Measurements from ENCODE around the gene XXYLT1. TPM values are rescaled to one million over a fixed set of nuclear protein-coding genes. Genes with fewer than 3 reads are reported as not detected.

XXYLT1 gene
- total RNA-seq, 1 experiment from 2014 or later: 7.3 TPM

DNA sequence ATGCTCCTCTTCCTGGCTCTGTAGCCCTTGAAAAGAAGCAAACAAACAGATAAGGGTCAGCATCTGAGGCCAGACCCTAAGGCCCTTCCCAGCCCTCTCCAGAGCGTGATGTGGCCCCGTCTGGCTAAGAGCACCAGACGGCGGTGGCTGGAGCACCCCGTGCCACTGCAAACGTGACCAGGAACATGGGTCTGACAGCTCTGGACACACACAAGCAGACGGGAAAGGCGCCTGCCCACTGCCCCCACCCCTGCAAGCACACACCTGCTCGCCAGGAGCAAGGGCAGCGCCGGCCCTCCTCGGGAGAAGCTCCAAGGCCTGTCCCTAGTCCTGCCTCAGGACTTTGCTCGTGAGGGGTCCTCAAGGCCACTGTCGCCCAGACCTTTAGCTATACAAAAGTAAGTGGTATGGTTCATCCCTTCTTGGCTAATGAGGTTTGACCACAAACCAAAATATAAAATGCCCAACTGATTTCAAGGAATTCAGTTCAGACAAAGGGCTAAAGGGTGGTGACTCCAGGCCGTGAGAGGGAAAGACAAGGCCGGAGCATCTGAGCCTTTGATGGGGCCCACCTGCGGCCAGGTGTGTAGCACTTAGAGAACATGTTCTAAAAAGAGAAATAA lies 90.4 kb downstream of the XXYLT1 start:
- Histone ChIP-seq H3K9ac (ENCODE audit: low read length) (no peak overlapping the region), H3K36me3 (ENCODE audit: insufficient read depth, low read length) (no peaks in the 10 kb centered on the region), H2AFZ (ENCODE audit: low read length) (no peak overlapping the region), H3K9me3 (ENCODE audit: low read length) (no peaks in the 10 kb centered on the region), H3K79me2 (ENCODE audit: low read length) (no peaks in the 10 kb centered on the region), H4K20me1 (ENCODE audit: insufficient read depth, low read depth, low read length) (peaks cover 54% of the 10 kb centered on the region), H3K4me3 (ENCODE audit: low read length) (no peak overlapping the region), H3K27me3 (ENCODE audit: low read length) (no peaks in the 10 kb centered on the region), H3K27ac (ENCODE audit: low read length) (no peak overlapping the region), H3K4me2 (ENCODE audit: low read depth, low read length, poor library complexity, severe bottlenecking) (no peak overlapping the region), H3K9me2 (replicated peaks; ENCODE audit: insufficient read depth, low read length) (no peaks in the 10 kb centered on the region), H3K4me1 (ENCODE audit: low read length) (no peaks in the 10 kb centered on the region)
- no peak for DNase-seq

DNA sequence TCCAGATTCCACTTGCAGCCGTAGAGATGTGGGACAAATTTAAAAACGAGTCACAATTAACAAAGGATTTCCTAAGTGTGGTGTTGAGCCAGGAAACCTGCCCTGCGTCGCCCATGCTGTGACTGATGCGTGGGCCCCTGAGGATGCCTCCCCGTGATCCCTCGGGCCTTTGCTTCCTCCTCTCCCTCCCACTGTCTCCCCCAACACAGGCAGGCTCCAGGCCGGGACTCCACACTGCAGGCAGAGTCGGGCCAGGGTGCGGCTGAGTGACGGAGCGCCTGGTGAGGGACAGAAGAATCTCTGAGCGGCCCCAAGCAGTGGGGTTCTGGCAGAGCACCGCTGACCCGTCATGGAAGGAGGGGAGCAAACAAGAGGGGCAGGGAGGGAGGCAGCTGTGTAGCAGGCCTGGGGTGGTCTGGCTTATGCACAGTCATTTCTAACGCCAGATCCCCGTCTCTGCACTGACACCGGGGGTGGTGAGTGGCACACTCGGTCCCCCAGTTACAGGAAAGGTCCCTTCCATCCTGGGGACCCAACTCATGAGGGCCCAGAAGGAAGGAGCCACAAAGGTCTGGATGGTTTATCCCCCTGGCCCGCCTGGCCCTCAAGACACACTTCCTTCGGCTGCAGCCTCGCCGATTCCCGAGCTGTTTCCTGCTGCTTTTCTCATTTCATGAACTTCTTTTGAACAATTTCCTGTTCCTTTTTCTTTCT lies 91.0 kb downstream of the XXYLT1 start:
- H3K9ac ChIP-seq (ENCODE audit: low read length): no peak overlapping the region
- H3K4me1 ChIP-seq (ENCODE audit: low read length): no peaks in the 10 kb centered on the region
- no peak overlapping the region for H3K4me2 ChIP-seq (ENCODE audit: low read depth, low read length, poor library complexity, severe bottlenecking)
- no peak overlapping the region for H2AFZ ChIP-seq (ENCODE audit: low read length)
- DNase-seq: no peak
- H3K9me2 ChIP-seq (replicated peaks; ENCODE audit: insufficient read depth, low read length): no peaks in the 10 kb centered on the region
- H4K20me1 ChIP-seq (ENCODE audit: insufficient read depth, low read depth, low read length): peaks cover 56% of the 10 kb centered on the region
- no peak overlapping the region for H3K4me3 ChIP-seq (ENCODE audit: low read length)
- H3K27me3 ChIP-seq (ENCODE audit: low read length): no peaks in the 10 kb centered on the region
- H3K79me2 ChIP-seq (ENCODE audit: low read length): no peaks in the 10 kb centered on the region
- no peaks in the 10 kb centered on the region for H3K36me3 ChIP-seq (ENCODE audit: insufficient read depth, low read length)
- H3K9me3 ChIP-seq (ENCODE audit: low read length): no peaks in the 10 kb centered on the region
- no peak overlapping the region for H3K27ac ChIP-seq (ENCODE audit: low read length)

DNA sequence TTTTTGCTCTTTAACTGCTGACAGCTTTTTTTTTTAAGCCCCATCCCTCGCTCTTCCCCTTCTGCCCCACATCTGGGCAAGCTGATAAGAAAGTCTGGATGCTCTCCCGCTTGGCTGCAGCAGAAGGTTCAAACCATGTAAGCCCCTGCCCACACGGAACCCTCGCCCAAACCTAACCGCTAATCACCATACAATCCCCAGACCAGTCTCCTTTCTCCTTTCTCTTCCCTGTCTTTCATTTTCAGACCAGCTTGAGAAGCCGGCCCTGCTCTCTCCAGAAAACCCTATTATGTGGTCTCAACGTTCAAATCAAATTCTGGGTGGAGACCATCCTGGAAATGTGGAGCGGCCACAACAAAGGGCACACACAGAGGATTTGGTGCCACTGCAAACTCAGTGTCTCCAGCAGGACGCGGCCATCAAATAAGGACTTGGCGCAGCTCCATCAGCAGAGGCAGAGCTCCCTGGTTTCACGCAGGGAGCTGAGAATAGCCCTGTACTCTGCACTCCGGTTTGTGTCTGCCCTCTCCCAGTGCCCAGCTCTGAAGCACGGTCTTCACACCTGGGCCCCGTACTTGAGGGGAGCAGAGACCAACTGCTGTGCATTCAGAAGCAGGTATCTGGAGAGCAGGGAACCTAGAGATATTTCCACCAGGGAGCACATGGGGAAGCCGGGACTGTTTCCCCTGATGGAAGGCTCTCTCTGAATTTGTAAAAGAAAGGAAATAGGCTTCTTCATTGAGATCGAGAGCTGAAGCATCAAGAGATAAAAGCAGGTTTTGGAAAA lies 92.6 kb downstream of the XXYLT1 start:
- no peaks in the 10 kb centered on the region for H3K27me3 ChIP-seq (ENCODE audit: low read length)
- H3K4me2 ChIP-seq (ENCODE audit: low read depth, low read length, poor library complexity, severe bottlenecking): no peak overlapping the region
- no peak overlapping the region for H3K27ac ChIP-seq (ENCODE audit: low read length)
- no peaks in the 10 kb centered on the region for H3K4me1 ChIP-seq (ENCODE audit: low read length)
- H3K9me3 ChIP-seq (ENCODE audit: low read length): no peaks in the 10 kb centered on the region
- DNase-seq: no peak
- H4K20me1 ChIP-seq (ENCODE audit: insufficient read depth, low read depth, low read length): peaks cover 56% of the 10 kb centered on the region
- no peak overlapping the region for H3K4me3 ChIP-seq (ENCODE audit: low read length)
- no peak overlapping the region for H2AFZ ChIP-seq (ENCODE audit: low read length)
- H3K9me2 ChIP-seq (replicated peaks; ENCODE audit: insufficient read depth, low read length): no peaks in the 10 kb centered on the region
- no peaks in the 10 kb centered on the region for H3K36me3 ChIP-seq (ENCODE audit: insufficient read depth, low read length)
- H3K79me2 ChIP-seq (ENCODE audit: low read length): no peaks in the 10 kb centered on the region
- H3K9ac ChIP-seq (ENCODE audit: low read length): no peak overlapping the region

DNA sequence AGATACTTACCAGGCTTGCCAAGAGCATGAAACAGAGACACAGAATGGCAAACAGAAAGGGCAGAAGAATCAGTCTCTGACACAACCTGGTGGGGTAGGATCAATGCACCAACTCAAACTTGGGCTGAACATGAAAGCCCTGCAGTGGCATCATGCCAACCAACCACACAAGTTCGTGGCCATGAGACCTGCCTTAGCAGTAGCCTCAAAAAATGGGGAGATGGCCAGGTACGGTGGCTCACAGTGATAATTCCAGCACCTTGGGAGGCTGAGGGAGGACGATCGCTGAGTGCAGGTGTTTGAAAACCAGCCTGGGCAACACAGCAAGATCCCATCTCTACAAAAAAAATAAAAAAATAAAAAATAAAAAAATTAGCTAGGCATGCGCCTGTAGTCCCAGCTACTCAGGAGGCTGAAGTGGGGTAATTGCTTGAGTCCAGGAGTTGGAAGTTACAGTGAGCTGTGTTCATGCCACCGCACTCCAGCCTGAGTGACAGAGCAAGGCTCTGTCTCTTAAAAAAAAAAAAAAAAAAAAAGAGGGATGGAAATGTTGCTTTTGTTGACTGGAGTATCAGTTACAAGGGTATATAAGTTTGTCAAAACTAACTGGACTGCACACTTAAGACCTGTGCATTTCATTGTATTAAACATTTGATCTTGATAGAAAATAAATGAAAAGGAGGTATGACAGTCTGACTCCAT lies 93.4 kb downstream of the XXYLT1 start:
- H3K4me3 ChIP-seq (ENCODE audit: low read length): no peak overlapping the region
- no peaks in the 10 kb centered on the region for H3K9me2 ChIP-seq (replicated peaks; ENCODE audit: insufficient read depth, low read length)
- no peak overlapping the region for H3K4me2 ChIP-seq (ENCODE audit: low read depth, low read length, poor library complexity, severe bottlenecking)
- no peak overlapping the region for H3K9ac ChIP-seq (ENCODE audit: low read length)
- no peaks in the 10 kb centered on the region for H3K9me3 ChIP-seq (ENCODE audit: low read length)
- no peaks in the 10 kb centered on the region for H3K79me2 ChIP-seq (ENCODE audit: low read length)
- no peaks in the 10 kb centered on the region for H3K4me1 ChIP-seq (ENCODE audit: low read length)
- no peak for DNase-seq
- peaks cover 48% of the 10 kb centered on the region for H4K20me1 ChIP-seq (ENCODE audit: insufficient read depth, low read depth, low read length)
- no peaks in the 10 kb centered on the region for H3K36me3 ChIP-seq (ENCODE audit: insufficient read depth, low read length)
- H2AFZ ChIP-seq (ENCODE audit: low read length): no peak overlapping the region
- no peaks in the 10 kb centered on the region for H3K27me3 ChIP-seq (ENCODE audit: low read length)
- no peak overlapping the region for H3K27ac ChIP-seq (ENCODE audit: low read length)

DNA sequence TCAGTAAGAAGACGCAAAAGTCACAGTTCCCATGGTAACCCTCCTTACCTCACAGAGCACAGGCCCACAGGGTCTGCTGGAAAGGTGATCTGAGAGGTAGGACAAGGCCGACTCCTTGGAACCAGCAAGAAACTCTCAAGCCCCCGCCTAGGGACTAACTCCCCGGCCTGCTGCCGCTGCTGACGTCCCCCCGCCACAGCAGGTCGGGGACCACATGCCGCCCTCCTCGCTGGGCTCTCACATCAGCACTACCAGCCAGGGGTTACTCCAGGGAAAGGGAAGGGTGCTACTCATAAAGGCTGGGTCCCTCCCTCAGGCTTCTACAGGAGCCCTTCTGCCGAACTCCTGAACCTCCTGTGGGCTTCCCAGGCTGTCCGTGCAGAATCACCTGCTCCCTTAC lies 94.2 kb downstream of the XXYLT1 start:
- Histone ChIP-seq H3K4me2 (ENCODE audit: low read depth, low read length, poor library complexity, severe bottlenecking) (no peak overlapping the region), H3K79me2 (ENCODE audit: low read length) (no peaks in the 10 kb centered on the region), H4K20me1 (ENCODE audit: insufficient read depth, low read depth, low read length) (peaks cover 45% of the 10 kb centered on the region), H3K4me3 (ENCODE audit: low read length) (no peak overlapping the region), H3K27me3 (ENCODE audit: low read length) (no peaks in the 10 kb centered on the region), H3K4me1 (ENCODE audit: low read length) (no peaks in the 10 kb centered on the region), H3K9me3 (ENCODE audit: low read length) (no peaks in the 10 kb centered on the region), H3K9me2 (replicated peaks; ENCODE audit: insufficient read depth, low read length) (no peaks in the 10 kb centered on the region), H2AFZ (ENCODE audit: low read length) (no peak overlapping the region), H3K27ac (ENCODE audit: low read length) (no peak overlapping the region), H3K9ac (ENCODE audit: low read length) (no peak overlapping the region), H3K36me3 (ENCODE audit: insufficient read depth, low read length) (no peaks in the 10 kb centered on the region)
- DNase-seq: no peak

DNA sequence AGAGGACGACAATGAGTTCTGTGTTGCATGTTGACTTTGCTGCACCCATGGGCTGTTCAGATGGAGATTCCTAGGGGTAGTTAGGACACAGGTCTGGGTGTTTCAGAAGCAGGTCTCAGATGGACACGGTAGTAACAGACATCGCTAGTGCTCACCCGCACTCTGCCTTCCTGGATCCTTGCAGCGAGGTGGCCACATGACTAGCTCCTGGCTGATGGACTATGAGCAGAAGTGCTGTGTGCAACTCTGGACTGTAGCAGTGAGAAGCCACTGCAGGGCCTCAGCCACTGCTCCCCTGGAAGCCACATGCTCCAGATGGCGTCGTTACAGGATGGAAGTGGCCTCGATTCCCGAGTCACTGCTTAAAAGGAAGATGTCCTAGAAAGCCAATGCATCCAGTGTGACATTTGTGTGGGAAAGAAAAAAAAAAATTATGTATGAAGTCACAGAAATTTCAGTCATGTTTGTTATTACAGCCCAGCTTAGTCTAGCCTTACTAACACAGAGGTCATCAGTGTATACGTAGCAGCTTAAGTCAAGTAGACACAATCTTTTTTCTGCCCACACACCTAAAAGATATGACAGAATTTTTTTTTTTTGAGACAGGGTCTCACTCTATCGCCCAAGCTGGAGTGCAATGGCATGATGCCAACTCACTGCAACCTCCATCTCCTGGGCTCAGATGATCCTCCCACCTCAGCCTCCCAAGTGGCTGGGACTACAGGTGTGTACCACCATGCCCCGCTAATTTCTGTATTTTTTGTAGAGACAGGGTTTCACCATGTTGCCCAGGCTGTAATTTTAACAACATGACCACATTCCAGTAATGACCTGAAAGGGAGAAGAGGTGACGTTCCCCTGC lies 95.3 kb downstream of the XXYLT1 start:
- peaks cover 43% of the 10 kb centered on the region for H4K20me1 ChIP-seq (ENCODE audit: insufficient read depth, low read depth, low read length)

DNA sequence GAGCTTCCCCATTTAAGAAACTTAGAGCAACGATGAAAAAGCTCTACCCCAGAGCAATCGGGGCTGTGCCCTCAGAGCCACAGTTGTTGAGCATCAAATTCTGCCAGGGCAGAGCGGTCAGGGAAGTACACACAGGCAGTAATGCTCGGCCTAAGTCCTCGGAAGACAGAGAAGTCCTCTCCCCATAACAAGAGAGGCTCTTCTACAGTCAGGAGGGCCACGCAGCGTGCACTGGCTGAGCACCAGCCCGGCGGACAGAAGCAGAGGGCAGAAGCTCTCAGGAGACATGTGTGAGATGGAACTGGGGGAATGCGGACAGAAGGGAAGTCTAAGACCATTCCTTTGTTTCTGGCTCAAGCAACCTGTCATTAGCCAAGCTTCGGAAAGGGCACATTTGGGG lies 95.9 kb downstream of the XXYLT1 start:
- peaks cover 43% of the 10 kb centered on the region for H4K20me1 ChIP-seq (ENCODE audit: insufficient read depth, low read depth, low read length)
- no peaks in the 10 kb centered on the region for H3K36me3 ChIP-seq (ENCODE audit: insufficient read depth, low read length)
- H3K79me2 ChIP-seq (ENCODE audit: low read length): no peaks in the 10 kb centered on the region
- H3K9me3 ChIP-seq (ENCODE audit: low read length): no peaks in the 10 kb centered on the region
- no peak overlapping the region for H3K4me3 ChIP-seq (ENCODE audit: low read length)
- no peak for DNase-seq
- no peak overlapping the region for H3K4me2 ChIP-seq (ENCODE audit: low read depth, low read length, poor library complexity, severe bottlenecking)
- no peaks in the 10 kb centered on the region for H3K27me3 ChIP-seq (ENCODE audit: low read length)
- H2AFZ ChIP-seq (ENCODE audit: low read length): no peak overlapping the region
- H3K9me2 ChIP-seq (replicated peaks; ENCODE audit: insufficient read depth, low read length): no peaks in the 10 kb centered on the region
- no peaks in the 10 kb centered on the region for H3K4me1 ChIP-seq (ENCODE audit: low read length)
- H3K9ac ChIP-seq (ENCODE audit: low read length): no peak overlapping the region
- no peak overlapping the region for H3K27ac ChIP-seq (ENCODE audit: low read length)

More for the DNA sequence above, 95.3 kb downstream of the XXYLT1 start:
- H3K9ac ChIP-seq (ENCODE audit: low read length): no peak overlapping the region
- no peak overlapping the region for H3K4me2 ChIP-seq (ENCODE audit: low read depth, low read length, poor library complexity, severe bottlenecking)
- H2AFZ ChIP-seq (ENCODE audit: low read length): no peak overlapping the region
- no peak overlapping the region for H3K4me3 ChIP-seq (ENCODE audit: low read length)
- H3K27me3 ChIP-seq (ENCODE audit: low read length): no peaks in the 10 kb centered on the region
- H3K9me2 ChIP-seq (replicated peaks; ENCODE audit: insufficient read depth, low read length): no peaks in the 10 kb centered on the region
- H3K4me1 ChIP-seq (ENCODE audit: low read length): no peaks in the 10 kb centered on the region
- DNase-seq: no peak
- no peaks in the 10 kb centered on the region for H3K79me2 ChIP-seq (ENCODE audit: low read length)
- H3K27ac ChIP-seq (ENCODE audit: low read length): no peak overlapping the region
- H3K36me3 ChIP-seq (ENCODE audit: insufficient read depth, low read length): no peaks in the 10 kb centered on the region
- no peaks in the 10 kb centered on the region for H3K9me3 ChIP-seq (ENCODE audit: low read length)
